Peyer's patch (tissue), 4 donors: Measurements from ENCODE around the gene PHF3.

Source experiments
- CTCF ChIP-seq, 6 experiments: fragments of 450-650 bp in 4 of 6; fragments of 200-600 bp in 2 of 6; sonication (generic) in 1 of 6; IDR thresholded peaks; one replicate each; pipeline ENCODE4 v1.5.1; 2017 to 2019; ENCODE audit warnings: antibody characterized with exemption in 6 of 6, mild to moderate bottlenecking in 3 of 6, moderate library complexity in 1 of 6
- POLR2A ChIP-seq, 2 donors: fragments of 450-650 bp; IDR thresholded peaks; one replicate each; pipeline ENCODE4 v1.5.1; 2017; ENCODE audit warnings: antibody characterized with exemption in 2 of 2, mild to moderate bottlenecking in 2 of 2, moderate library complexity in 2 of 2

DNA sequence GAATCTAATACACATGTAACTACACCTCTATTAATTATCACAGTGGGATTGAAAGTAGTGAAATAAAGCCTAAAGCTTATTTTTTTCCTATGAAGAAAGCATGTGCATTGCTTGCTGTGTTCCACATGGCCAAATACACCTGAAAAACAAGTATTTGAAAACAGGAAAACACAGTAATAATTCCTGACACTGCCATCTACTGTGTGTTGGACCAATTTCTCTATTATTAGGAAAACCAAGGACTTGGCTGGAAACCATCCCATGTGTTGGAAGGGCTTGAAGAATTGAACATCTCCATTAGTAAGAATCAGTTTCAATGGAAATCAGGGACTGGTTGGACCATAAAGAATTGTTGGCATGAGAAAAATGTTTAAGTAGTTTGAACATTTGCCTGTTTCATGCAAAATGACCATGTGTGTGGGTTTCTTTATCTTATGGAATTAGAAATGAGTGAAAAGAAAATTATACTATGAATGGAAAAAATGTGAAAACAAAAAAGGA lies 124.1 kb downstream of the PHF3 start:
- TF ChIP-seq CTCF (IDR thresholded peaks at IDR 0.05): no peak
- no peak for TF ChIP-seq POLR2A (IDR thresholded peaks at IDR 0.05)
